Midbrain (tissue), 1 donor: ENCODE results near the gene SORT1.
"Not testable (repeated sequence)": the region's sequence is repeated elsewhere in the genome, so short reads cannot be mapped to it uniquely, and the experiment has no call there.

ENCODE experiments used
- DNase-seq: peaks from one replicate; lab custom pipeline; 2025; lab: John Stamatoyannopoulos, UW

Gene SORT1

DNA sequence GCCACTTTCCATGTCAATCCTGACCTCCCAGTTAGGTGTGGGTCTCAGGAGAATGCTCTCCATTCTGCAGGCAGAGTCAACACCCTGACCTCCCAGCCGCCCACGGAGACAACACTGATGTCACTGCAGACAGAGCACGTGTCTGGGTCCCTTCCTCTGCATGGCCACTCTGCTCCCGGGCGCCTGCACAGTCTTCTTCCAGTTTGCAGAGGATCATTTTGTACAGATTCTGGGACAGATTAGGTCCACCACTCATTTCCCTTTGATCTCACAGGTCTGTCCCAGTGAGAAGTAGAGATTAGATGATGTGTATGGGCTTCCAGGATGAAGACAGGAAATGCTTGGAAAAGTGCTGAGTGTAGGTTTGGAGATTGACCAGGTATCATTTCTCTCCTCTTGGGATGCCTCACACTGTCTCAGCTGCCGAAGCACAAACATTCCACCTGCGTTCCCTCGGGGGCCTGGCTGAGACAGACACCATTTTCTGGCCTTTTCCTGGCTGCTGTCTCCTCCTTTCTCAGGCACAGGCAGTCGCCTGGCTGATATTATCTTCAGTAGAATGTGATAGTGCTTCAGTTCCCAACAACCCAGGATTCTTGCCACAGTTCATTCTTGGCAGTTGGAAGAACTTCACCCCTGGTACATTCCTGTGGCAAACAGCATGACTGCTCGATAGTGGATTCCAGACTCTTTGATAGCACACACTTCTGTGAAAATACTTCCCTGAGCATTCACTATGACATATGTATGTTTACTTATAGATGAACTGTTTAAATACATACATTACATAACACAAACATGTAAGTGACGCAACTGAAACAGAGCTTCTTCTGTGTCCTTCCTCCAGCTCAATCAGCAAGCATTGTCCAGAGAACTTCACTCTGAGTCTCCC is 98.8 kb downstream of the SORT1 start:
- peak; percentile 68 for DNase-seq

DNA sequence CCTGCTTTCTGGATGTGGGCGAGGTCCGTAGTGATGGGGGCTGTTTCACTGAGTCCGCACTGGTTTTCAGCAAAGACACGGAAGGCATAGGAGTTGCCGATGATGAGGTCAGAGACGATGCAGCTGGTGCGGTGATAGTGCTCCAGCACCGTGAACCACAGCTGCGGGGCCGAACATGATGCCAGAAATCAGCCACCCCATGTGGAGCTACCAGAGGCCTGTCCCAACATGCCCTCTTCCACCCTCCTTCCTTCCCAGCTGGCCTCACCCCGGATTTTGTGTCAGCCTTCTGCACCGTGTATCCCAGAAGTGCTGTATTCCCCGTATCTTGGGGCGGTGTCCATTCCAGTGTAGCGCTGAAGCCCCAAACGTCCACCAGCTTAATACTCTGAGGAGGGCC is 100.9 kb downstream of the SORT1 start:
- no peak for DNase-seq

DNA sequence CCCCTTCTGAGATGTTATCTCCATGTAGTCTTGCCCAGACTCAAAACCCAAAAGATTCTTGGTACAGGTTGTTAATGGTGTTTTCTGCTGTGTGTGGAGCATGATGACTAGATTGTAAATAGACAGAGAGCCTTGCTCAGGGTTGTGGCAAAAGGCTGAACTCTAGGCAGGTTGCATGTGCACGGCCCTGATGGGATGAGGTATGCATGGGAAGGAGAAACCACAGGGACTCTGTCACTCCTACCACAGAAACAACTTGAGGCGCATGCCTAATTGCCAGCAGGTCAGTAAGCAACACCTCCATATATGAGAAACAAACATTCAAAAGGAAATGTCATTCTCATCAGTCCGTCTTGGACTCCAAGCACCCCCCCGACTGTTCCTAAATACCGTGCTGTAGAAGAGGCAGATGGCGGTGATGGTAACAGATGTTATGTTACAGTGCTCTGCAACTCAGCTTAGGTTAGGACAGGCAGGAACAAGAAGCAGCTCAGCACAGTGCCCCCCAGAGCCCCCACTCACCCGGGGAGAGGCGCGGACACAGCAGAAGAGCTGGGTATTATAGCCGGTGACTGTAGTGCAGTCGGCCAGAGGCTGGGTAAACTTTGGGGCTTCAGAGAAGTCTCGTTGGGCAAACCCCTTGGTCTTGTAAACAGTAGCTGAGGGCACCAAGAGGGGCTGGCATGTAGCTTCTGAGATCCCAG is 101.9 kb downstream of the SORT1 start:
- no peak for DNase-seq

DNA sequence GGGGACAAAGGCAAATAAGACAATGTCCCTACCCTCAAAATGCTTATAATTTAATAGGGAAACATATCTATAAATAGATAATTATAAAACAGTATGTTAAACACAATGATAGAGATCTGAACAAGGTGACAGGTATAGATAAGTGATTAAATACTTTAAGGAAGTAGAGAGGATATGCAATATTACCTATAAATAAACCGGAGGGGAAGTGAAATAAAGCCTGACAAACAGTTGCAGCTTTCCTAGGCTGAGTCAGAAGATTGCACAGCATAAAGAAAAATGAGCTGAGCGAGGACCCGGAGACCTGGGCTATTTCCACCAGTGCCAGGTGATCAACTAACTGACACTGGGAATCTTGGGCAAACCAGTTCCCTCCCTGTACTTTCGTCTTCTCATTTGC is 103.2 kb downstream of the SORT1 start:
- DNase-seq, result no peak

DNA sequence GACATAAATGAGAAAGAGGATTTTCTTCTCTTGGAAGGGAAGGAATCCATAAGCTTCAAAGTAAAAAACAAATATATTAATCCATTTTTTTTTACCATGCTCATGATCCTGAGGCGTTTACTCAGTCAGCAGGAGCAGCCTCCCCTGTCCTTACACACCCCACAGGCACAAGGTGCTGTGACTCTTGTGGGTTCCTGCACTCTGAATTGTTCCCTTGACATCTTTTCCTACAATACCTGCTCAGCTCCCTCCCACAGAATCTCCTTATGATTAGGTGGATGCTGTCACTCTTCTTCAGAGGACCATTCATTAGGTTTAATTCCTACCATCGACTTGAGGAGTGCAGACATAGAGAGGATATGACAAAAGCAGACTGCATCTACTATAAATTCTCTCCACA is 104.7 kb downstream of the SORT1 start:
- DNase-seq, result no peak

DNA sequence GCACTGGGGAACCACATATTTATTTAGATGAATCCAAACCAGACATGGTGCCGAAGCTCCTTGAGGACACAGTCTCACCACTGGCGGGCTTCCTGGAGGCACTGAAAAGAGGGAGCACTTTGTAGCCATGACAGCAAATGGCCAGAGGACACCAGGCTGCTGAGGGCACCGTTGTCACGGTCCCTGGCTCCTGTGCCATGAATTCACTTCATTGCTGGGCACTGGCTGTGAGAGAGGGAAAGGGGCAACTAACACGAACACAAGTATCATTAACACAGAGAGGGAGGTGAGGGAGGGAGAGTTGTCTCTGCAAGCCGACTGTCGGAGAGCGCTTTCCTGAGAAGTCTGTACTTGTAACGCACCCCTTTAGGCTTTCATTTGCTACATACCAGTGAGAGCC is 105.4 kb downstream of the SORT1 start:
- DNase-seq, result no peak

DNA sequence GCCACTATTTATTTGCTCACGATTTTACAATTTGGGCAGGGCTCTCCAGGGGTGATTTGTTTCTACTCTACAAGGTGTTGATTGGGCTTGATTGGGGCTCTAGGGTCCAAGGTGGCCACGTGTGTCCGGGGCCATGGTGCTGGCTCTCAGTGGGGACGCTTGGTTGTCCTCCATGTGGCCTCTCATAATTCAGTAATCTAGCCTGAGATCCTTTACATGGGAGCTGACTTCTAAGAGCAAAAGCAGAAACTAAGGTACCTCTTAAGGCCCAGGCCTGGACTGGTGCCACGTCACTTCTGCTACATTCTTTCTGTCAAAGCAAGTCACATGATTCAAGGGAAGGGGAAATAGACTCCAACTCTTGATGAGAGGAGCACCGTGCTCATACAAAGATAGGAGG is 106.7 kb downstream of the SORT1 start:
- peak; percentile 47 for DNase-seq

DNA sequence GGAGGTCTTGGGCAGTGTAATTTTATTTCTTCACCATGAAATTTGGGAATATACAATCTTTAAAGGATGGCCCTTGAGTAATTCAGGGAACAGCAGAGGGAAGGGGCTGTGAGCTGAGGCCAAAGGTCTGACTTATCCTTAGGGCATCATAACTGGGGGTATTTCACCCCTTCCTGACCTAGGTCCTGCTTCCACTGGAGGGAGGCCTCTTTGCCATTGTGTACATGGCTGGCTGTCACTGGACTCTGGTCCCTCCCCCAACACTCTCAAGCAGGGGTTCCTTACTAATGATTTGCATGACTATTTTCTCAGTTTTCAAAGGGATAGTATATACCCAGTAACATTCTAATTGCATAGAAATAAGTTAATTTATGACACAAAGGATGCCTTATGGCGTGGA is 107.6 kb downstream of the SORT1 start:
- DNase-seq, result no peak

DNA sequence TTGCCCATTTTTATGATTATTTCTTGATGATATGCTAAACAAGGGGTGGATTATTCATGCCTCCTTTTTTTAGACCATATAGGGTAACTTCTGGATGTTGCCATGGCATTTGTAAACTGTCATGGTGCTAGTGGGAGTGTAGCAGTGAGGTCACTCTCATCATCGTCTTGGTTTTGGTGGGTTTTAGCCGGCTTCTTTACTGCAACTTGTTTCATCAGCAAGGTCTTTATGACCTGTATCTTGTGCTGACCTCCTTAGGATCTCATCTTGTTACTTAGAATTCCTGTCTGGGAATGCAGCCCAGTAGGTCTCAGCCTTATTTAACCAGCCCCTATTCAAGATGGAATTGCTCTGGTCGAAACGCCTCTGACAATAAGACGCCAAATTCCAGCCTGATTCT is 111.0 kb downstream of the SORT1 start:
- DNase-seq, result not testable (repeated sequence)

DNA sequence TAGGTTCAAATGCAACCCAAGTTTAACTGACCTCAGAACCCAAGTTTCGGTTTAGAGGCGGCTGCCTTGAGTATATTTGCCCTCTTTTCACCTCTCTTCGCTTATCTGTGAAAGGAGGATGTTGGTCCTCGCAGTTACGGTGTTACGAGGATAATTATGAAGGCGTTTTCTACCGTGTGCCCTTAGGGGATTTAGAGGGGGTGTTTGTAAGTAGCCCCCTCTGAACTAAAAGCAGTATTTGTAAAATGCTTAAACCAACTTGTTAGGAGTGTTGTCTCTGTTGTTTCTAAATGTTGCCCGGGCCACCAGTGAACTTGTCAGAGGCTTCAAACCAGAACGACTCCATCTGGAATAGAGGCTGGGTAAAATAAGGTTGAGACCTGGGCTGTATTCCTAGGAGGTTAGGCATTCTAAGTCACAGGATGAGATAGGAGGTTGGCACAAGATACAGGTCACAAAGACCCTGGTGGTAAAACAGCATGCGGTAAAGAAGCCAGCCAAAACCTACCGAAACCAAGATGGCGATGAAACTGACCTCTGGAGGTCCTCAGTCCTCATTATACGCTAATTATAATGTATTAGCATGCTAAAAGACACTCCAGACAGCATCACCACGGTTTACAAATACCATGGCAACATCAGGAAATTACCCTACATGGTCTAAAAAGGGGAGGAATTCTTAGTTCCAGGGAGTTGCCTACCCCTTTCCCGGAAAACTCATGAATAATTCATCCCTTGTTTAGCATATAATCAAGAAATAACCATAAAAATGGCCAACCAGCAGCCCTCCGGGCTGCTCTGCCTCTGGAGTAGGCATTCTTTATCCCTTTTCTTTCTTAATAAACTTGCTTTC is 113.7 kb downstream of the SORT1 start:
- DNase-seq, result peak; percentile 21

DNA sequence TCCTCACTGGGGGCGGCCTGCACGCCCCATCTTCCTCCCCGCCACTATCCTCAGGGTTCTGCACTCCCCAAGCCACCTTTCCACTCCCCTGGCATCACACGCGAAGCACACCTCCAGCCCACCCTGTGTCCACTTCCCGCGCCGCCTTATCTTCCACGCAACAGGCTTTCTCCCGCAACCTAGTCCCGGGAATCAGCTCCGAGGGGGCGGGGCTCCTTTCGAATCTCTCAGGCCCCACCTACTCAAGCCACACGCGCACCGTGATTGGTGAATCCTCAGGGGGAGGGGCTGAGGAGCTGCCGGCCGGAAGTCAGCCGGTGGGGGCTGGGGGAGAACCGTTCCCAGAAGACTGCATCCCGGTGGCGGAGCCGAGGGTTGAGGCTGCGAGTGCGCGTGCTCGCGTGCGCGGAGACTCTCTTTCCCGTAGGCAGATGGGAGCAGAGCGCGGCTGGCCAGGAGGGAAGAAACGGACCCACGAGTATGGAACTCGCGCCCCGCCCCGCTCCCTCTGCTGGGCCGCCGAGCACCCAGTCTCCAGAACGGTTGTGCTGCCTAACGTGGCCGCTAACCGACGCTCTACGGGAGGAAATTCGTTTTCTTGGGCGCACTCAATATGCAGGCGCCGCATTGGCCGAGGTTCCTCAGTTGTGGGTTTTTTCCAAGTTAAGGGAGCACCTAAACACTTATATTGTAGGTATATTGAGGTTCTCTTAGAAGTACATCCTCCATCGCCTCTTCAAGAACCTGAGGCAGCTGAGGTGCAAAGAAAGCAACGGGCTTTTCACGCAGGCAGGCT is 114.6 kb downstream of the SORT1 start, which contains the start of gene PSRC1:
Gene PSRC1, minus strand, starts transcription at position 194 of the 796 bp plus-strand sequence.
- DNase-seq, result peak; percentile 99

DNA sequence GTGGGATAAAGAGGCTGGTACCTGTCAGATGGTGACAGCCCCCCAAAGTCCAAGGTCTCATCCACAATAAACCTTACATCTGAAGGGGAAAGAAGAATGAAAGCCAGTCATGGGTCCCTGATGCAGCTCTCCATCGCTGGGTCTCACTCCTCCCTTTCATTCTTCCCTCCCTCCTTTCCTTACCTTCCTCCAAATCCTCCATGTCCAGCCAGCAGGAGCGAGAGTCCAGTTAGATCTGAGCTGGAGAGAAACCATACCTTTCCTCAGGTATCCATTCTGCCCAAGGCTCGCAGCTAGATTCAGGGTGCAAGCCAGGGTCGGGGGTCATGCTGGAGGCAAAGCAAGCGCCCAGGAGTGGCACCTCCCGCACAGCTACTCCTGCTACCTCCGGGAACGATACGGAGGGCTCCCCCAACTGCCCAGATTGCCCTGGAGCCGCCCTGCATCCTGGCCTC is 115.2 kb downstream of the SORT1 start:
- no peak for DNase-seq

DNA sequence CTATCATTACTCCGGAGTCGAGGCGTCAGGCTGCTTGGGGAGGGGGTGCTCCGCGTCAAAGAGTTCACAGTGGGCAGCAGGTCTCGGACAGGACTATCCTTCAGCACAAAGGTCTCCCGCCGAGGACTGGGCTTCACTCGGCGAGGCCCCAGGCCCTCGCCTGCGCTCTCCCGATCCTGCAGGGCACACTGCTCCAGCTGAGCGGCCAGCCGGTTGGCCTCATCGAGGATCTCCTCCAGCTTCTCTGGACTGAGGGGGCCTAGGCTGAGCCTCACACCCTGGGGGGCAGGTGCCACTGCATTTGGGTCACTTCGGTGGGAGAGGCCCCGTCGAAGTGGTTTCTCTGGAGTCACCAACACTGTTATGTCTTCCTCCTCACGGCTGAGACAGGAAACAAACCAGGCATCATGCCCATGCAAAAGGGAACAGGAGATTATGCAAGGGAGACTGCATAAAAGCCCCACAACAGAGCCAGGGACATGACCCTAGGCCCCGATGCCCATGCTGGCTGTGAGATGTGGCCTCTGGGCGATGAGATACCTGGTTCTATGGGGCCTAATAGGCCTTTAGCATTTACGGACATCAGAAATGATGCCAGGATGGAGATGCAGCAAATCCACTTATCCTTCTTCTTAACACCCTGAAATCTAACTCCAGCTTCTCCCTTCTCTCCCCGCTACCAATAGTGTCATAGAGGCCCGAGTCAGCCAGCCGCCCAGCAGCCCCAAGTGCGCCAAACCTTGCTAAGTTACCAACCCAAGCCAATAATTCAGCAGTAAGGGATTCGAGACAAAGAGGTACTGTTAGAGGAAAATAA is 115.8 kb downstream of the SORT1 start:
- DNase-seq, result peak; percentile 44

DNA sequence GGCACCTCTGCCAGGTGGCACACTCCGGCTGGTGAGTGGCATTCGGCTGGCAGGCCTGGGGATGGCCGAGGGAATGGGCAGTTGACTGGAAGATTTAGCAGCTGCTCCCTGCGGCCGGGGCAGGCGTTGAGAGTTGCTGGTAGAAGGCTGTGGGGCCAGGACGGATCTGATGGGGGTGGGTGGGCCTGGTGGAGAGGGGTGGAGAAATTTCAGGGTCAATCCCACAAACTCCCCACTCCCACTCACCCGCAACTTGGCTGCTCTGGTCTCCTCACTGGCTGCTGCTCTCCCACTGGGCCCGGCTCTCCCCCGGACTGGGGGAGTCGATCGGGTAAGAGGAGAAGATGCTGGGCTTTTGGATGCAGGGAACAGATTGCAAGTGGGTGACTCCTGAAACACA is 116.9 kb downstream of the SORT1 start:
- DNase-seq, result no peak

DNA sequence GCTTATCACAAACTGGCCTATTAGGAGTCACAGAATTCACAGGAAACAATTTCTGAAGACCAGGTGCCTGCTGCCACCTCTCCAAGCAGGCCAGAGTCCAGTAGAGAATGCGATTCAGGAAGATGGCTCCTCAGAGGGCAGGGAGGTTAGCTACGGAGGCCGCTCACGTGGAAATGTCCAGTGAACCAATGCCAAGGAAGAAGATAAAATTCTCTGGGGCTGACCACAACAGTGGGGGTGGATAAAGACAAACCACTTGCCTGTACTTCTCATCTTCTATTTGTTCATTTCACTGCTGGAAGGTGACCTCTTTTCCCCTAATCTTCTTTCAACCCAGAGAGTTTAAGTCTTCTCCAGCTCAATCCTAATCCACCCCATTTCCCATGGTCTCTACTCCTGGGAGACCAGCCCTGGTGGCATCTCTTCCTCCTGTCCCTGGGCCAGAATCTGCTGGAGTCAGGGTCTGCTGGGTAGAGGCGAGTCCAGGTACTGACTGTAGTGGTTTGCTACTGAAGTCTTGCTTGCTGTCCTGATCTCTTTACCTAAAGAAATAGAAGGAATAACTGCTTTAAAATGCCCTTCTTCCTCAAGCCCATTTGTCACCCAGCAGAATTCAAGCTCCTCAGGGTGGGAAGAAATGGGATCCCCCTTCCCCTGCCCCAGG is 118.0 kb downstream of the SORT1 start:
- no peak for DNase-seq

DNA sequence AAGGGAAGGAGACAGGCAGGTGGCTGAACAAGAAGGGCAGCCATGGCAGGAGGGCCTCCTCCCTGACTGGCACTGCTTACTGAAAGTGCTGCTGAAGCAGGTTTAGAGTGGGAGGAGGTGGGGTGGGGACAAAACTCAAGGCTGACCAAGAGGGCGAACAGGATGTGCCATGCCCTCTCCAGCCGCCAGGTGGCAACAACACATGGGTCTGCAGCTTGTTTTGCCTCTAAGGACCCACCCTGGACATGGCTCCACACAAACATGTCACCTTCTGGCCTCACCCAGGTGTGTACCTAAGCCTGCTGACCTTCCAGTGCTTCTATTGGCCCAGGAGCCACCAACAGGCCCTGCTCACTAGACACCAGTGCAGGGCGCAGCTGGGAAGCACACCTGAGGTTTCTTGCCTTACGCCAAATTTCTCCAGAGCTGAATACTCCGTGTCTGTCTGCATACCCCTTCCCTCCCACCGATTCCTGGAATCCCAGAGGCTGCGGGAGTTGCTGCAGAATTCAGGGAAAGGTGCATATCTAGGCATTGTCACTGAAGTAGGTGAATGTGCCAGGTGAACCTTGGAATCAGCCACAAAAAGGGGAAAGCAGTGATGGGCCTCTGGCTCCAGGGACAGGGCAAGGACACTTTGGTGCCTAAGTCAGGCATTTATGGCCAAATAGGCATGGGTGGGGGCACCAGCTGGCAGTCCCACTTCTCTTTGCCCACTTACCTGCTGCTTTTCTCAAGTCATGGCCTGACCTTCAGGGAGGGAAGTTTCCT is 120.1 kb downstream of the SORT1 start:
- peak; percentile 74 for DNase-seq

DNA sequence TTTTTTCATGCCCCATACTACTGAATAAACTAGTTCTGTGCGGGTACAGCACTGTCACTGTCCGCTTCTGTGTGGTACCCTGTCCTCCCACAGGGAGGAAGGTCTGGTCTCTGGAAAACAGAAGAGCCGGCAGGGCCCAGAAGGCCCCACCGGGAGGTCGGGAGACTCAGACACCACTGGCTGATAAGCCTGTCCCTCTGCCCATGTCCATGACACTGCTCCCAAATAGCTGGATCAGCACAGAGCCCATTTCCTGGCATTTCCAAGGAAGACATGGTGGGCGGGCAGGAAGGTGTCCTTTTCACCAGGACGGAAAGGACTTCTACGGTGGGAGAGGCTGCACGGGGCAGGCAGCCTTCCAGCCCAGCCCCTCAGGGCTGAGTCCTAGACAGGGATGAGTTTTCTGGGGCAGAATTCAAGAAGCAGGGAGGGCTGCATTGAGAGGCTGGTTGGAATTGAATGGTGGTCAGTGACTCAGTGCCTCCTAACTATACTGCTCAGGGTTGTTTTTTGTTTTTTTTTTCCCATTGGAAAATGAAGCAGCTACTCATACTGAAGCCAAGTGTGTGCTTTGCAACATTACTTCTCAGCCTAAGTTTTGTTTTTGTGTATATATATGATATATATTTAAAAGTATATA is 121.9 kb downstream of the SORT1 start:
- no peak for DNase-seq
